ENCODE results near the gene ANTXR2. TPM values are rescaled to one million over a fixed set of nuclear protein-coding genes. Genes with fewer than 3 reads are reported as not detected.
A peak's percentile ranks its signal among the peaks of the same experiment; 100 is the strongest.

The ANTXR2 gene
- polyA plus RNA-seq, 1 of the 3 experiments (the other 2 are of a cell fraction): 48.8 TPM

DNA sequence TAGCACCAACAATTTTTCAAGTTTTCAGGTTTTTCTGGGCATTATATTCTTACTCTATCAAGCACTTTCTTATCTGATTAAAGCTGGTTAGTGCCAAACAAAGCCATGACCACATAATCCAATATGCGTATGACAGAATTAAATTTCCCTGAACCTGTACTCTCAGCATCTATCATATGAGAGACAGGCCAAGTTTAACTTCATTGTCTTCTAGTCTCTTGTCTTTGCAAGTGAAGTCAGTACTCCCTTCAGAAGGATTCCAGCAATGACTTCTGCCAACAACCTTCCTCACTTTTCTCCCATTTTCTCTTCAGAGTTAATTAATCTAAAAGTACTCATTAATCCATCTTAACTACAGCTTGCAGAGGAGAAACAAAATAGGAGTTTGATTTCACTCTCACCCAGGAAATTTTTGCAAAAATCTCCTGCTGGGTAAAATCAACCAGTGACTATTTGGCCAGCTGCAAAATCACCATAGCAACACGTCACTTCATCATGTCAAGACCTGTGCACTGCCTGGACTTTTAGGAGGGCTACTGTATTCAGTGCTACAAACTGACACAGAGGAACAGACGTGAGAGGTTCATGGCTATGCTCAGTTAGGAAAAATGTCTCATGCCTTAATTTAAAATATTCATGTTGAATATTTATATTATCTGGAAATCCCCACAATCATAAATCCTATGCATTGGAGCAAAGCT, 208.4 kb downstream of the ANTXR2 start:
- Histone ChIP-seq H3K9me3 (no peaks in the 10 kb centered on the region), H3K4me3 (ENCODE audit: low read depth in 2 of 2, low read length in 1 of 2) (no peak overlapping the region), H3K27ac (ENCODE audit: low read depth in 2 of 2, low read length in 1 of 2) (peak overlapping the region; percentile 39 to 56), H3F3A (replicated peaks; ENCODE audit: insufficient read depth) (peaks cover 6% of the 10 kb centered on the region), H3K79me2 (ENCODE audit: insufficient read depth) (no peaks in the 10 kb centered on the region), H3K9me2 (no peaks in the 10 kb centered on the region), H2AFZ (ENCODE audit: low read depth) (0 out of 2 replicates have a peak overlapping the region, but pooled peaks have one; percentile 25), H3K4me1 (ENCODE audit: control insufficient read depth in 1 of 2, insufficient read depth in 2 of 2, low read depth in 1 of 2, low read length in 1 of 2) (peaks cover 4 to 10% of the 10 kb centered on the region in 2 experiments; a peak in 3 of 4 replicates), H3K4me2 (peak overlapping the region; percentile 48; the same call in 1 of the 2 replicates), H3K27me3 (ENCODE audit: insufficient read depth) (no peaks in the 10 kb centered on the region), H4K20me1 (ENCODE audit: insufficient read depth) (no peaks in the 10 kb centered on the region), H3K9ac (no peak overlapping the region; the same call in 1 of the 2 replicates), H3K36me3 (replicated peaks in 1 of 2; ENCODE audit: control insufficient read depth in 1 of 2, insufficient read depth in 2 of 2, low read length in 1 of 2) (no peaks in the 10 kb centered on the region)
- ChIA-PET POLR2A (no interaction called here), CTCF (interaction anchor here (1.0 kb wide), 1 partner anchor 9 kb away, joined by 4 read pairs; no protein-coding TSS in a partner anchor)
- TF ChIP-seq, protein P1, sequence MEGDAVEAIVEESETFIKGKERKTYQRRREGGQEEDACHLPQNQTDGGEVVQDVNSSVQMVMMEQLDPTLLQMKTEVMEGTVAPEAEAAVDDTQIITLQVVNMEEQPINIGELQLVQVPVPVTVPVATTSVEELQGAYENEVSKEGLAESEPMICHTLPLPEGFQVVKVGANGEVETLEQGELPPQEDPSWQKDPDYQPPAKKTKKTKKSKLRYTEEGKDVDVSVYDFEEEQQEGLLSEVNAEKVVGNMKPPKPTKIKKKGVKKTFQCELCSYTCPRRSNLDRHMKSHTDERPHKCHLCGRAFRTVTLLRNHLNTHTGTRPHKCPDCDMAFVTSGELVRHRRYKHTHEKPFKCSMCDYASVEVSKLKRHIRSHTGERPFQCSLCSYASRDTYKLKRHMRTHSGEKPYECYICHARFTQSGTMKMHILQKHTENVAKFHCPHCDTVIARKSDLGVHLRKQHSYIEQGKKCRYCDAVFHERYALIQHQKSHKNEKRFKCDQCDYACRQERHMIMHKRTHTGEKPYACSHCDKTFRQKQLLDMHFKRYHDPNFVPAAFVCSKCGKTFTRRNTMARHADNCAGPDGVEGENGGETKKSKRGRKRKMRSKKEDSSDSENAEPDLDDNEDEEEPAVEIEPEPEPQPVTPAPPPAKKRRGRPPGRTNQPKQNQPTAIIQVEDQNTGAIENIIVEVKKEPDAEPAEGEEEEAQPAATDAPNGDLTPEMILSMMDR (IDR thresholded peaks at IDR 0.05): no peak
- TF ChIP-seq GATA2 (CRISPR knock-in tag; IDR thresholded peaks at IDR 0.05): peak; percentile 28; the same call in 1 of the 2 replicates
- no peak for DNase-seq
- 72% methylated on average over 3 of the region's 3 CpGs for WGBS (ENCODE audit: low lambda C conversion rate)

DNA sequence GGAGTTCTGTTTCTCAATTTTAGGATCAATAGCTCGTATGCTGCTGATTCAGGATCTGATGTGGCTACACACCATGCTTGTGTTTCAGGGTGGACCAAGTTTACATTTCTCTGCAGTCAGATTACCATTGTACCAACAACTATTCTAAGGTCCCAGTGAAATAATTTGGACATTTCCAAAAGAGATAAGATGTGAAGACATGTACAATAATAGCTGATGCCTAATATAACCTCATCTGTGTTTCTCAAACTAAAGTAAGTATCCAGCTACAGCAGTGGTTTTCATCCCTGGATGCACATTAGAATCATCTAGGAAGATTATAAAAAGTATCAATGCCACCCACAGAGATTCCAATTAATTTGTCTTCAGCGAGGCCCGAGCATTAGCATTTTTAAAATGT, 209.7 kb downstream of the ANTXR2 start:
- Histone ChIP-seq H3F3A (replicated peaks; ENCODE audit: insufficient read depth) (peaks cover 6% of the 10 kb centered on the region), H4K20me1 (ENCODE audit: insufficient read depth) (no peaks in the 10 kb centered on the region), H3K79me2 (ENCODE audit: insufficient read depth) (no peaks in the 10 kb centered on the region), H2AFZ (ENCODE audit: low read depth) (no peak overlapping the region), H3K9me2 (no peaks in the 10 kb centered on the region), H3K36me3 (replicated peaks in 1 of 2; ENCODE audit: control insufficient read depth in 1 of 2, insufficient read depth in 2 of 2, low read length in 1 of 2) (no peaks in the 10 kb centered on the region), H3K4me1 (ENCODE audit: control insufficient read depth in 1 of 2, insufficient read depth in 2 of 2, low read depth in 1 of 2, low read length in 1 of 2) (peaks cover 4 to 10% of the 10 kb centered on the region in 2 experiments; a peak in 3 of 4 replicates), H3K27ac (ENCODE audit: low read depth in 2 of 2, low read length in 1 of 2) (no peak overlapping the region), H3K9ac (no peak overlapping the region), H3K27me3 (ENCODE audit: insufficient read depth) (no peaks in the 10 kb centered on the region), H3K9me3 (no peaks in the 10 kb centered on the region), H3K4me3 (ENCODE audit: low read depth in 2 of 2, low read length in 1 of 2) (no peak overlapping the region), H3K4me2 (no peak overlapping the region)
- WGBS (ENCODE audit: low lambda C conversion rate): 81% methylated on average over 3 of the region's 3 CpGs
- TF ChIP-seq RXRA (IDR thresholded peaks at IDR 0.05; ENCODE audit: borderline replicate concordance, low read depth): no peak
- TF ChIP-seq, protein P1 (IDR thresholded peaks at IDR 0.05): no peak
- TF ChIP-seq FOXJ3 (CRISPR knock-in tag; IDR thresholded peaks at IDR 0.05): no peak
- no peak for TF ChIP-seq RAD21 (IDR thresholded peaks at IDR 0.05; ENCODE audit: low read length)
- TF ChIP-seq, protein P2, sequence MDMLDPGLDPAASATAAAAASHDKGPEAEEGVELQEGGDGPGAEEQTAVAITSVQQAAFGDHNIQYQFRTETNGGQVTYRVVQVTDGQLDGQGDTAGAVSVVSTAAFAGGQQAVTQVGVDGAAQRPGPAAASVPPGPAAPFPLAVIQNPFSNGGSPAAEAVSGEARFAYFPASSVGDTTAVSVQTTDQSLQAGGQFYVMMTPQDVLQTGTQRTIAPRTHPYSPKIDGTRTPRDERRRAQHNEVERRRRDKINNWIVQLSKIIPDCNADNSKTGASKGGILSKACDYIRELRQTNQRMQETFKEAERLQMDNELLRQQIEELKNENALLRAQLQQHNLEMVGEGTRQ (IDR thresholded peaks at IDR 0.05; ENCODE audit: borderline replicate concordance, low read depth, low read length): no peak
- no peak for DNase-seq
- ChIA-PET POLR2A (no interaction called here), CTCF (no interaction called here)
